HEK293T (cell line): ENCODE data around the gene PEX26.

ENCODE experiments used
- BHLHE40 ChIP-seq: fragments of 450-650 bp; IDR thresholded peaks from 2 replicates; pipeline ENCODE4 v1.6.1; 2016; ENCODE audit warnings: mild to moderate bottlenecking, moderate library complexity, borderline replicate concordance
- CTBP1 ChIP-seq: fragments of 450-650 bp; IDR thresholded peaks from 2 replicates; pipeline ENCODE4 v1.6.1; 2016; ENCODE audit warnings: borderline replicate concordance
- ELF4 ChIP-seq: fragments of 450-650 bp; IDR thresholded peaks from 2 replicates; pipeline ENCODE4 v1.6.1; 2017; ENCODE audit warnings: antibody characterized with exemption
- FOXA1 ChIP-seq: fragments of 450-650 bp; IDR thresholded peaks from 2 replicates; pipeline ENCODE4 v1.6.1; 2016; ENCODE audit warnings: mild to moderate bottlenecking
- FOXM1 ChIP-seq: fragments of 450-650 bp; IDR thresholded peaks from 2 replicates; pipeline ENCODE4 v1.6.1; 2017; ENCODE audit warnings: mild to moderate bottlenecking, borderline replicate concordance
- L3MBTL2 ChIP-seq: fragments of 450-650 bp; conservative IDR thresholded peaks from 2 replicates; pipeline ENCODE4 v1.6.1; 2016; ENCODE audit warnings: mild to moderate bottlenecking
- NFRKB ChIP-seq: fragments of 450-650 bp; IDR thresholded peaks from 2 replicates; pipeline ENCODE4 v1.6.1; 2016; ENCODE audit warnings: mild to moderate bottlenecking, moderate library complexity
- PKNOX1 ChIP-seq: fragments of 450-650 bp; IDR thresholded peaks from 2 replicates; pipeline ENCODE4 v1.6.1; 2016
- SP1 ChIP-seq: fragments of 450-650 bp; IDR thresholded peaks from 2 replicates; pipeline ENCODE4 v1.6.1; 2017
- SUZ12 ChIP-seq: fragments of 450-650 bp; IDR thresholded peaks from 2 replicates; pipeline ENCODE4 v1.6.1; 2016; ENCODE audit warnings: mild to moderate bottlenecking
- TARDBP ChIP-seq: fragments of 450-650 bp; IDR thresholded peaks from 2 replicates; pipeline ENCODE4 v1.6.1; 2016
- ZNF384 ChIP-seq: fragments of 450-650 bp; IDR thresholded peaks from 2 replicates; pipeline ENCODE4 v1.6.1; 2016

DNA sequence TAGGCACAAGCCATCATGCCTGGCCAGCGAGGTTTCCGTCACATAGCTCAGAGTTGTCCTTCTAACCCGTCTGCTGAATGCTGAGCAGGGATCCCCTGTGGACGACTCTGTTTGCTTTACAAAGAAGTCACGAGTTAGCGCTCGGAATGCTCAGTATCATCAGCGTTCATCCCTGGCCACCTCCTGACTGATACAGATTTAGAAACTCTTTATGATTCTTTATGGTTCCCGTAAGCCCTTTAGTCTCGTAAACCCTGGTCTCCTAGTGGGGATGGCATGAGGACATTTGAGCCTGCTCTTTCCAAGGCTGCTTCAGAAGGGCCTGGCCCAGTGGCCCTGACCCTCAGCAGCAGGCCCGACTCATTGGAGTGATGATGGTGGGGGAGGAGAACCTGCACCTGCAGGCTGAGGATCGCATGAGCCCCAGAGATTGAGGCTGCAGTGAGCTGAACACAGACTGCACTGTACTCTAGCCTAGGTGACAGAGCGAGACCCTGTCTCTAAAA is 9.6 kb downstream of the PEX26 start:
- no peak for TF ChIP-seq TARDBP
- no peak for TF ChIP-seq FOXM1
- no peak for TF ChIP-seq CTBP1
- TF ChIP-seq FOXA1, result no peak
- no peak for TF ChIP-seq ZNF384
- TF ChIP-seq SP1, result no peak
- no peak for TF ChIP-seq BHLHE40
- TF ChIP-seq ELF4, result no peak
- no peak for TF ChIP-seq NFRKB
- TF ChIP-seq SUZ12, result no peak
- TF ChIP-seq PKNOX1, result no peak
- no peak for TF ChIP-seq L3MBTL2
